HG03565 (cell line): Measurements from ENCODE around the gene EPS8L2.

Experiments
- ATAC-seq: cut with Tn5 transposase; IDR thresholded peaks from one replicate; pipeline ENCODE4 v1.9.1; 2021; ENCODE audit warnings: mild to moderate bottlenecking, moderate library complexity; ENCODE audit not compliant: unreplicated experiment

EPS8L2 gene

DNA sequence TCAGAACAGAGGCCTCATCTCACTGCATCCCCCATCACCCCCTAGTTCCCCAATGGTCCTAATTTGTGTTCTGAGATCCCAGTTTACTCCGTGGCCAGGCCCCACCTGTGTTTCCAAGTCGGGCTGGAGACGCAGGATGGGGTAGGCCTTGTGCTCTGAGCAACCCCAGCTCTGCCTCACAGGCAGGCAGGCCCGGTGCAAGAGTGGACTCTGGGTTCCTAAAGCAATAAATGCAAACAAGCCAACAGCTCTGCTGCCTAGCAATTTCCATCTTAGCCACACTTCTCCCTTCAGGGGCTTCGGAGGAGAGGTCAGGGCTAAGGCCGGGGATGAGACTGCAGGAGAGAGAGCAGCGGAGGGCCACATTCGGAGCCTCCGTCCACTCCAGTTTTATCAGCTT lies 2.5 kb upstream of the EPS8L2 start:
- ATAC-seq: no peak

- no peak for ATAC-seq
These were observed 1.8 kb upstream of the EPS8L2 start for GRCh38 chr11:704228-704674.

GRCh38 chr11:704781-705645 lies 1.0 kb upstream of the EPS8L2 start:
- ATAC-seq: no peak

- ATAC-seq: no peak
These were observed 467 bp downstream of the EPS8L2 start for GRCh38 chr11:706439-706956.

DNA sequence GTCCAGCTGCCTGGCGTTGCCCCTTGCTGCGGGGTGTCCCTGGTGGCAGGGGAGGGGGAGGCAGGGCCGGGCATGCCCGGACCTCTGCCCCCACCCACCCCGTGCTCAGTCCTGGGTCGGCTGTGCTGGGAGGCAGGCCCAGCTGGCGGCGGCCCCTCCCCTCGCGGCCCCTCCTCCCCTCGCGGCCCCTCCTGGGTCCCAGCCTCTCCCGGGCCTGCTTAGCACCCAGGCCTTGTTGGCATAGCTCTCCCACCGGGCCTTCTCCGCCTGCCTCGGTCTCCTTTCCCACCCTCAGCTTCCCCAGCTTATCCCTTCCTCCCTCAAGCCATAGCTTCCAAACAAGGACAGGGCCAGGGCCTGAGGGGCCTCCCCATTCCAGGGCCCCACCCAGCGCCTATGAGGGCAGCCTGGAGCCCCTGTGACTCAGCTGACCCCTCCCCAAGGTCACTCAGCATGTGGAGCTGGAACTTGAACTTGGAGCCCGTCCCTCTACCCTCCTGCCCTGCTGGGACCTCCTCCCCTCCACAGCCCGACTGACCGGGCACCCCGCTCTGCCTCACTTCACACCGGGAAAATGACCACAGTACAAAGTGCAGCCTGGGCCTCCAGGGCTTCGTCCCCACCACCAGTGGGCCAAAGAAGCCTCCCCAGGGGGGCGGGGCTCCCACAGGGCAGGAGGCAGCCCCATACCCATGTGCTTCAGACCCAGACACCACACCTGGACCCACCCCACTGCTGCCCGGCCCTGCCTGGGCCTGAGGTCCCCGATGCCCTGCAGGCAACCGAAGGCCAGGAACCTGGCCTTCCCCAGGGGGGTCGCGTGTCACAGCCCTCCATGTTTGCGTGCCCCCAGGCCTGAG lies 1.2 kb downstream of the EPS8L2 start:
- no peak for ATAC-seq

GRCh38 chr11:707817-708420 lies 1.9 kb downstream of the EPS8L2 start:
- no peak for ATAC-seq

DNA sequence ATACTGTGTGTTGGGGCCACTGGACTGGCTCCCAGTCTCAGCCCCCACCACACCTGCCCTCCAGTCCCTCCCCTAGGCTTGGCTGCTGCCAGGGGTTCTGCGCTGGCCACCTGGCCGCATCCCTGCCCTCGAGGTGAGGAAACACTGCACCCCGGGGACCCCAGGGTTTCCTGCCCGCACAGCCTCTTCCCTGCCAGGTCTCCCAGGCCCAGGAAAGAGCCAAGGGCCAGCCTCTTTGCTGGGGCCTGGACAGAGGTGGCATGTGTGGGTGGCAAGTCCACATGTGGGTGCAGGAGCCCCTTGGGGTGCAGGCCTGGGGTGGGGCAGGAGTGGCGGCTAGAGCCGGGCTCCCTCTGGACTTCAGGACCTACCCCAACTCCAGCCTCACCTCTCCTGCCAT lies 2.5 kb downstream of the EPS8L2 start:
- no peak for ATAC-seq

GRCh38 chr11:709109-709997 lies 3.3 kb downstream of the EPS8L2 start:
- ATAC-seq: no peak

- no peak for ATAC-seq
These were observed 8.4 kb downstream of the EPS8L2 start for GRCh38 chr11:714436-714835.

DNA sequence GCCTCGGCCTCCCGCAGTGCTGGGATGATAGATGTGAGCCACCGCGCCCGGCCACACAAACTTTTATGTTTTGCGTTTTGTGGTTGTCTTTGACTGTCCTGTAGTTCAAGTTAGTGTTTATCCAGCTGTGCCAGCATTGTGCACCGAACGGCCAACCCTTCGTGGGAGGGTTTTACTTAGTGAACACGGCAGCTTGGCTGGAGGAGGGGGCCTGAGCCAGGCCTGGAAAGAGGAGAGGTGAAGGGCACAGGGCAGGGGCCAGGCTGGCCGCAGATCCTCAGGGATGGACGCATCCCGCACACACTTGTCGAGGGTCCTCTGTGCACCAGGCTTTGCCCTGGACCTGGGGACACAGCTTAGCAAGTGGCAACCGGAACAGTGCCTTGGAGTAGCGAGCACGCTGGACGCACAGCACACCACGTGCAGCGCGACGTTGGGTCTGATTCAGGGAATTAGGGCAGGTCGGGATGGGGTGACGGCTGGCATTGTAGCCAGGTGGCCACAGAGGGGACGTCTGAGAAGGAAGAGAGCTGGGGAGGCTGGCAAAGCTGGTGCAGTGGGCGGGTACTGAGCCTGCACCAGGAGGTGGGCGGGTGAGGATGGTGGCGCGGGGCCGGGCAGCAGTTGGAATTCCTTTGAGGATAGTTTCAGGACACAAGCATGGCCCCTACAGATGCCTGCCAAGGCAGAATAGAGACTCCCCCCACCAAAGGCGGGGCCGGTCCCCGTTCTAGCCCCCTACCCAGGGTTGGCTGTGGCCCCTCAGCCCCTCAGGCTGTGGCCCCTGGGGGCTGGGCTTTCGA lies 13.4 kb downstream of the EPS8L2 start:
- ATAC-seq: no peak

- ATAC-seq: no peak
These were observed 14.1 kb downstream of the EPS8L2 start for GRCh38 chr11:720017-720641.

- no peak for ATAC-seq
These were observed 14.7 kb downstream of the EPS8L2 start for GRCh38 chr11:720642-721246.

DNA sequence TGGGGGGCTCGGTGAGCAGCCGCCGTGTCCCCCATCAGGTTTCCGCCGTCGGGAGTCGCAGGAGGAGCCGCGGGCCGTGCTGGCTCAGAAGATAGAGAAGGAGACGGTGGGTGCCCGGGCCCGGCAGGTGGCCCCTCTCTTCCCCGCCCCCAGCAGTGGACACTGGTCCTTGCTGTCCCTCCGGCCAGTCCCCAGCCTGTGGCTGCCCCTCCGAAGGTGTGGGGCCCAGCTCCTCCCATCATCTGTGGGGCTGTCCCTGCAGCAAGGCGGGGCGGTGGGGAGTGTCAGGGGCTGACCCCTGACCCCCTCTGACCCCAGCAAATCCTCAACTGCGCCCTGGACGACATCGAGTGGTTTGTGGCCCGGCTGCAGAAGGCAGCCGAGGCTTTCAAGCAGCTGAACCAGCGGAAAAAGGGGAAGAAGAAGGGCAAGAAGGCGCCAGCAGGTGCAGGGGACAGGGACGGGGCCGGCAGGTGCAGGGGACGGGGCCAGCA lies 15.3 kb downstream of the EPS8L2 start:
- no peak for ATAC-seq

DNA sequence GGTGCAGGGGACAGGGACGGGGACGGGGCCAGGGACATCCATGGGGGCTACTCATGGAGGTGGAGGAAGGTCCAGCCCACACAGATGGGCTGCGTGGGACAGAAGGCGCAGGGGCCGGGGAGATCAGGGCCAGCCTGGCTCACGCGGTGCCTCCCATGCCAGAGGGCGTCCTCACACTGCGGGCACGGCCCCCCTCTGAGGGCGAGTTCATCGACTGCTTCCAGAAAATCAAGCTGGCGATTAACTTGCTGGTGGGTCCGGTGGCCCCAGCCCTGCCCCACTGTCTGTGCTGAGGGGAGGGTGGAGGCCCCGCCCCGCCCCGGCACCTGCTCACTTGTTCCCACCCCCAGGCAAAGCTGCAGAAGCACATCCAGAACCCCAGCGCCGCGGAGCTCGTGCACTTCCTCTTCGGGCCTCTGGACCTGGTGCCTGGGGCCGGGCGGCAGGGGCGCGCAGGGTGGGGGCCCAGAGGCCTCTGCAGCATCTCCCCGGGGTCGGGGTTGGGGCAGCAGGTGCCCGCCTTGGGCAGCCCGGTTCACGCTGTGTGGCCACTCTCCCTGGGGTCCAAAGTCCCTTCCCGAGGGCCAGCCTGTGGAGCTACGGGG lies 15.8 kb downstream of the EPS8L2 start:
- ATAC-seq: no peak

- no peak for ATAC-seq
These were observed 16.3 kb downstream of the EPS8L2 start for GRCh38 chr11:722346-722811.

DNA sequence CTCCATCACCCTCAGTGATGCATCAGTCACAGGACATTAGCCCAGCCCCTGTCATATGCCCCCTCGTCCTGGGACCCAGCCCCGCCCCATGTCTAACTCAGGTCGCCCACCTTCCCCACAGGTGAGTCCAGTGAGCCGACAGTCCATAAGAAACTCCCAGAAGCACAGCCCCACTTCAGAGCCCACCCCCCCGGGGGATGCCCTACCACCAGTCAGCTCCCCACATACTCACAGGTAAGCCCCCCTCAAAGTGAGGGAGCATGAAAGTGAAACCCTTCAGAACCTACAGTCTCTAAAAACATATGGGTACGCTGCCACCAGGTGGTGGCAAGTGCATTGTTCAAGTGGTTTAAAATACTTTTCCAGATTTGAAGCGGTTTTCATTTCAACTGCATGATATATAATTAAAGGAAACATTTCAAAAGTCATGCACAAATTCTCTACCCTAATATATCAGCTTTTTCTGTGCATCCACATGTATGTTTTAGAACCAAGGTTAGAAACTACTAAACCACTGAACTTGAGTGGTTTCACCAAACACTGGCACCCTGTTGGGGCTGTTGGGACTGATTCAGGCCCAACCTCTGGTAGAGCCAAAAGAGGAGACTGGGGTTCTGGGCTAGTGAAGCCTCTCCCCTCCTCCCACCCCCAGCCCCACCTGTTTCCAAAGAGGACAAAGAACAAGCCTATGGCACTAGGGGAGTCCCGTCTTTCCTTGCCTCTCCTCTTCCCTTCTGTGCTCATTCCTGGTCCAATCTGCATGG lies 17.3 kb downstream of the EPS8L2 start:
- ATAC-seq: no peak
